ENCODE data around the gene HEY2. TPM values are rescaled to one million over a fixed set of nuclear protein-coding genes. Genes with fewer than 3 reads are reported as not detected.

HEY2 gene
- total and polyA plus RNA-seq, 7 experiments from 2014 or later, result 0.14 to 0.46 (median 0.44) TPM; not detected in 2

DNA sequence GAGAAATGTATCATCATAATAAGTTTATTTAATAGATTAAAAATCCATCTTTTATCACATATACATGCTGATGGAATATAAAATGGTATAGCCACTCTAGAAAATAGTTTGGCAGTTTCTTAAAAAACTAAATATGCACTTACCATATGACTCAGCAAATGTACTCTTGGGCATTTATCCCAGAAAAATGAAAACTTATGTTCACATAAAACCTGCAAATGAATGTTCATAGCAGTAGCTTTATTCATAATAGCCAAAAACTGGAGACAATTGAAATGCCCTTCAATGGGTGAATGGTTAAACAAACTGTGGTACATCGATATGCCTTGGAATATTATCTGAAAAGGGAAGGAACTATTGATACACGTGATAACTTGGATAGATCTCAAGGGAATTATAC is 34.9 kb downstream of the HEY2 start:
- Mint-ChIP-seq H3K36me3 (peaks cover 0 to 12% (median 5%) of the 10 kb centered on the region in 5 donors), H3K27me3 (no peaks in the 10 kb centered on the region), H3K9me3 (no peaks in the 10 kb centered on the region), H3K4me1 (peaks cover 8 to 28% (median 24%) of the 10 kb centered on the region in 7 donors), H3K27ac (peak overlapping the region in 1 of 9 donors; percentile 52), H3K4me3 (no peak overlapping the region)
- no peak overlapping the region for H3K27ac ChIP-seq (ENCODE audit: low read depth, low read length)
- CTCF ChIA-PET, result interaction anchor here (1.0 to 1.4 kb wide), 2 partner anchors 9 to 172 kb away, joined by 3 to 8 read pairs; partner anchors contain the start of gene HINT3
- no peak overlapping the region for H3K4me3 ChIP-seq (ENCODE audit: low read length)
- H3K27me3 ChIP-seq (ENCODE audit: control insufficient read depth in 2 of 2, insufficient read depth in 2 of 2, low read length in 2 of 2), result no peaks in the 10 kb centered on the region
- ATAC-seq (no peak), DNase-seq (no peak)
- POLR2A ChIA-PET, result interaction anchor here (0.7 to 8.1 kb wide), 5 partner anchors 13 to 203 kb away, joined by 3 to 70 read pairs (median 3); partner anchors contain the start of gene HINT3
- no peaks in the 10 kb centered on the region for H3K9me3 ChIP-seq (ENCODE audit: control insufficient read depth in 2 of 3, low read length in 3 of 3)
- H3K4me1 ChIP-seq (ENCODE audit: control insufficient read depth in 2 of 2, insufficient read depth in 2 of 2, low read length in 2 of 2), result peaks cover 10 to 27% of the 10 kb centered on the region in 2 donors
- H3K36me3 ChIP-seq (ENCODE audit: control insufficient read depth in 2 of 3, insufficient read depth in 3 of 3, low read length in 3 of 3), result no peaks in the 10 kb centered on the region
- intact Hi-C loops (cut with micrococcal nuclease), result loop anchor here (5.0 kb wide), 2 partner anchors 482 to 1733 kb away; partner anchors contain the start of genes HDDC2 (in 1 of the 2) and MTCL3 (in 1 of the 2)

DNA sequence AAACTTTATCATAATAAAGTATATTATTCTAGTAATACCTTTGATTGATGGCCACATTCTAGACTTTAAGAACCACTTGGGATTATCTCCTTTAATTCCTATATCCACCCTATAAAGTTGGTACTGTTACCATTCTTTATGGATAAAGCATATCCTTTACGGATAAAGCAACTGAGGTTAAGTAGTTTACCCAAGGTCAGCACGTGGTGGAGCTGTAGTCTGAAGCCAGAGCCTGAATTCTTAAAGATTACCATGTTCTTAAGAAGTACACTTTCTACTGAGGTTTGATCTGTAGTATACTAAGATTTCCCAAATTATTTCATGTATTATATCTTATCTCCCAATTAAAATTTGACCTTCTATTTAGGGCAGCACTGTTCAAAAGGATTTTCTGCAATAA is 38.4 kb downstream of the HEY2 start:
- Histone ChIP-seq H3K9me3 (ENCODE audit: control insufficient read depth in 2 of 3, low read length in 3 of 3) (no peaks in the 10 kb centered on the region), H3K4me1 (ENCODE audit: control insufficient read depth in 2 of 2, insufficient read depth in 2 of 2, low read length in 2 of 2) (peaks cover 25 to 32% of the 10 kb centered on the region in 2 donors), H3K36me3 (ENCODE audit: control insufficient read depth in 2 of 3, insufficient read depth in 3 of 3, low read length in 3 of 3) (no peaks in the 10 kb centered on the region), H3K4me3 (ENCODE audit: low read length) (no peak overlapping the region), H3K27ac (ENCODE audit: low read depth, low read length) (no peak overlapping the region), H3K27me3 (ENCODE audit: control insufficient read depth in 2 of 2, insufficient read depth in 2 of 2, low read length in 2 of 2) (no peaks in the 10 kb centered on the region)
- CTCF ChIA-PET, result interaction anchor here (1.4 kb wide), 1 partner anchor 43 kb away, joined by 7 read pairs; no protein-coding TSS in a partner anchor
- intact Hi-C loops (cut with micrococcal nuclease), result no loop called here
- no peaks in the 10 kb centered on the region for H3K27me3 Mint-ChIP-seq
- POLR2A ChIA-PET, result interaction anchor here (1.0 to 1.3 kb wide), 2 partner anchors 9 to 170 kb away, joined by 3 read pairs; no protein-coding TSS in a partner anchor
- H3K4me1 Mint-ChIP-seq, result peaks cover 12 to 45% (median 41%) of the 10 kb centered on the region in 7 donors
- H3K4me3 Mint-ChIP-seq, result peak overlapping the region in 1 of 10 donors; percentile 16
- DNase-seq (no peak), ATAC-seq (no peak)
- H3K36me3 Mint-ChIP-seq, result peaks cover 0 to 14% (median 5%) of the 10 kb centered on the region in 5 donors
- H3K27ac Mint-ChIP-seq, result peak overlapping the region in 4 of 9 donors; percentile 33 to 100 (median 60)
- H3K9me3 Mint-ChIP-seq, result no peaks in the 10 kb centered on the region

DNA sequence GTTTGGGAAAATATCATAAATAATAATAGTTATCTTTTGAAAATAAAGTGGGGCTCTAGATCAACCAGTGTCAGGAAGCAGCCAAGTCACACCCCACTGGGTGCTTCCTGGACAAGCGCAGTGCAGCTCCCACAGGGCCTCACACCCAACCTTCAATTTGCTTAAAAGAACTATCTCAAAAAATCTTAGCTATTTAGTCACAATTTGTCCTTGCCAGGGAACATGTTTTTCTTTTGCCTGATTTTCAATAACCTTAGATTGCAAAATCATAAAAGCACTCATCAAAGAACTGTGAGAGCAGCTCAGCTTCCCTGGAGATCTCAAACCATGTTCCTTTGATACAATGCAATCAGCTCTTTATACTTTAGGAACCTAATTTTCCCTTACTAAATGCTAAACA is 39.7 kb downstream of the HEY2 start:
- Mint-ChIP-seq H3K27ac (peak overlapping the region; percentile 97 to 100 (median 98)), H3K36me3 (peaks cover 0 to 16% (median 5%) of the 10 kb centered on the region in 5 donors), H3K4me1 (peaks cover 24 to 54% (median 50%) of the 10 kb centered on the region in 7 donors), H3K4me3 (peak overlapping the region; percentile 86 to 97 (median 92)), H3K27me3 (no peaks in the 10 kb centered on the region), H3K9me3 (no peaks in the 10 kb centered on the region)
- ChIA-PET CTCF (interaction anchor here (1.4 to 3.9 kb wide), 4 partner anchors 9 to 185 kb away, joined by 7 to 60 read pairs (median 24); partner anchors contain the start of gene HINT3), POLR2A (interaction anchor here (0.9 to 5.5 kb wide), 13 partner anchors 9 to 1477 kb away, joined by 3 to 356 read pairs (median 19); partner anchors contain the start of genes HDDC2, HINT3, RNF146 and TRMT11)
- no peaks in the 10 kb centered on the region for H3K9me3 ChIP-seq (ENCODE audit: control insufficient read depth in 2 of 3, low read length in 3 of 3)
- intact Hi-C loops (cut with micrococcal nuclease), result loop anchor here in 1 of 2 donors (1.0 kb wide), 1 partner anchor 8 kb away; no protein-coding TSS in a partner anchor
- no peaks in the 10 kb centered on the region for H3K36me3 ChIP-seq (ENCODE audit: control insufficient read depth in 2 of 3, insufficient read depth in 3 of 3, low read length in 3 of 3)
- no peak for ATAC-seq
- H3K4me1 ChIP-seq (ENCODE audit: control insufficient read depth in 2 of 2, insufficient read depth in 2 of 2, low read length in 2 of 2), result peaks cover 28 to 37% of the 10 kb centered on the region in 2 donors
- peak overlapping the region; percentile 96 for H3K27ac ChIP-seq (ENCODE audit: low read depth, low read length)
- no peaks in the 10 kb centered on the region for H3K27me3 ChIP-seq (ENCODE audit: control insufficient read depth in 2 of 2, insufficient read depth in 2 of 2, low read length in 2 of 2)
- peak in 1 of 9 donors; percentile 13 for DNase-seq
- H3K4me3 ChIP-seq (ENCODE audit: low read length), result peak overlapping the region; percentile 80

DNA sequence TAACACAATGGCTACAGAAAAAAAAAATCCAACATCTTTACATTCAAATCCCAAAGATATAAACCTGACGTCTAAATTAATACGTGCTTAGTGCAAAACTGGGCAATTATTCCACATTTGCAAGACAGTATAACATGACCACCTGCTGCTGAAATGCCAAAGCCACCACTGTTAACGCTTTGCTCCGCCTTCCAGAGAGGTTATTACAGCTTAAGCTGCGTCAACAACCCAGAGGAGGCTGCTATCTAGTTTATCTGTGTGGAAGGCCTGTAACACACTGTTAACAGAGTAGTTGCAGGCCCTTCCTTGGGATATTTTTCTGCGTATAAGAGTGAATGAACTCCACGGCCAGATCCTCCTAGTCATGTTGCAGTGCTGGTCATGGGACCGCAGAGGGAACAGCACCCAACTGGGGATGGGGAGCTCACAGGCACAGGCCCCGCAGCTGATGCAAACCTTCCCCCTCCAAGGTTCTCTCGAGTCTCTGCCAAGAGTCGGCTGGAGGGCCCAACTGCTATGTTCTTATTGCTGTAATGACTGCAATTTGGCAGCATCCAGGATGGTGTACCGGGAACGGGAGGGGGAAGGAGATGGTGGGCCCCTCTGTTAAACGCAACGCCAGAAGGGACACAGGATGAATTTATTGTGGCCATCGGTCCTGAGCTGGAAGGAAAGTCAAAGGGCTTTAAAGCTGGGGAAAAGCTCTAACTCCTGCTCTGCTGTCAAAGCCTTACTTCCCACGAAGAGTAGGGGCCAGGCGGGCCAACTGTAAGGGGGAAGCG is 40.3 kb downstream of the HEY2 start:
- Mint-ChIP-seq H3K36me3 (peaks cover 0 to 13% (median 5%) of the 10 kb centered on the region in 5 donors), H3K9me3 (no peaks in the 10 kb centered on the region), H3K27me3 (no peaks in the 10 kb centered on the region), H3K4me1 (peaks cover 27 to 56% (median 49%) of the 10 kb centered on the region in 7 donors), H3K27ac (peak overlapping the region; percentile 97 to 100 (median 98)), H3K4me3 (peak overlapping the region; percentile 86 to 97 (median 92))
- Histone ChIP-seq H3K27ac (ENCODE audit: low read depth, low read length) (peak overlapping the region; percentile 96), H3K4me3 (ENCODE audit: low read length) (peak overlapping the region; percentile 80), H3K9me3 (ENCODE audit: control insufficient read depth in 2 of 3, low read length in 3 of 3) (no peaks in the 10 kb centered on the region), H3K4me1 (ENCODE audit: control insufficient read depth in 2 of 2, insufficient read depth in 2 of 2, low read length in 2 of 2) (peaks cover 28 to 37% of the 10 kb centered on the region in 2 donors), H3K27me3 (ENCODE audit: control insufficient read depth in 2 of 2, insufficient read depth in 2 of 2, low read length in 2 of 2) (no peaks in the 10 kb centered on the region), H3K36me3 (ENCODE audit: control insufficient read depth in 2 of 3, insufficient read depth in 3 of 3, low read length in 3 of 3) (no peaks in the 10 kb centered on the region)
- DNase-seq, result peak; percentile 29 to 66 (median 57)
- ATAC-seq, result peak; percentile 32
- POLR2A ChIA-PET, result interaction anchor here (0.6 to 5.5 kb wide), 35 partner anchors 9 to 1477 kb away, joined by 3 to 356 read pairs (median 5); partner anchors contain the start of genes HDDC2, HEY2, HINT3 and RNF146
- intact Hi-C loops (cut with micrococcal nuclease), result loop anchor here (1.0 to 2.0 kb wide), 8 partner anchors 8 to 1727 kb away; partner anchors contain the start of genes CENPW (in 2 of the 2), TRMT11 (in 2 of the 2), HEY2 (in 1 of the 2) and HINT3 (in 1 of the 2)
- CTCF ChIA-PET, result interaction anchor here (0.8 to 3.9 kb wide), 8 partner anchors 9 to 478 kb away, joined by 3 to 60 read pairs (median 5); partner anchors contain the start of gene HINT3

- intact Hi-C loops (cut with micrococcal nuclease), result loop anchor here (1.0 to 2.0 kb wide), 13 partner anchors 9 to 1726 kb away; partner anchors contain the start of genes CENPW (in 2 of the 2), HINT3 (in 2 of the 2), TRMT11 (in 2 of the 2) and HEY2 (in 1 of the 2)
- Histone ChIP-seq H3K27ac (ENCODE audit: low read depth, low read length) (peak within 1 kb of the TSS; percentile 96), H3K27me3 (ENCODE audit: control insufficient read depth in 2 of 2, insufficient read depth in 2 of 2, low read length in 2 of 2) (no peaks in the 10 kb centered on the region), H3K36me3 (ENCODE audit: control insufficient read depth in 2 of 3, insufficient read depth in 3 of 3, low read length in 3 of 3) (no peaks in the 10 kb centered on the region), H3K4me1 (ENCODE audit: control insufficient read depth in 2 of 2, insufficient read depth in 2 of 2, low read length in 2 of 2) (peaks cover 28 to 37% of the 10 kb centered on the region in 2 donors), H3K4me3 (ENCODE audit: low read length) (peak within 1 kb of the TSS; percentile 80), H3K9me3 (ENCODE audit: control insufficient read depth in 2 of 3, low read length in 3 of 3) (no peaks in the 10 kb centered on the region)
- DNase-seq (peak; percentile 69 to 84 (median 81)), ATAC-seq (peak; percentile 89)
- Mint-ChIP-seq H3K9me3 (no peaks in the 10 kb centered on the region), H3K27me3 (no peaks in the 10 kb centered on the region), H3K27ac (peak within 1 kb of the TSS; percentile 97 to 100 (median 98)), H3K4me3 (peak within 1 kb of the TSS; percentile 86 to 98 (median 93)), H3K4me1 (peaks cover 29 to 60% (median 51%) of the 10 kb centered on the region in 7 donors), H3K36me3 (peaks cover 2 to 16% (median 5%) of the 10 kb centered on the region in 5 donors)
- POLR2A ChIA-PET, result interaction anchor here (0.5 to 5.5 kb wide), 45 partner anchors 9 to 1476 kb away, joined by 3 to 356 read pairs (median 5); partner anchors contain the start of genes HDDC2, HEY2, HINT3 and RNF146
- CTCF ChIA-PET, result interaction anchor here (0.6 to 3.9 kb wide), 20 partner anchors 8 to 479 kb away, joined by 3 to 60 read pairs (median 4); partner anchors contain the start of gene HINT3
These were observed 41.1 kb downstream of the HEY2 start, which contains the start of gene NCOA7 for GRCh38 chr6:125790358-125791150. NCOA7 (plus strand) TSS chr6:125790960; CDS start chr6:125815355, 24,395 bp downstream.

All from naive thymus-derived CD4-positive, alpha-beta T cell (primary cell).